Activated CD8-positive, alpha-beta T cell treated with anti-CD3 and anti-CD28 coated beads for 36 hours (primary cell): ENCODE results near the gene TXK. TPM values are rescaled to one million over a fixed set of nuclear protein-coding genes. Genes with fewer than 3 reads are reported as not detected.
A peak's percentile ranks its signal among the peaks of the same experiment; 100 is the strongest.

Experiments used
- ATAC-seq: fragments of 200-7000 bp; cut with Tn5 transposase; one replicate; pipeline ENCODE4 v1.10.0; 2021; ENCODE audit warnings: mild to moderate bottlenecking, moderate library complexity
- CTCF ChIA-PET: fragments of 350-600 bp; sonication (Branson Sonifier 250); formaldehyde crosslinking; loops from one replicate; lab custom pipeline; 2021; ENCODE audit warnings: antibody characterized with exemption; lab: Charles Lee
- POLR2A ChIA-PET: fragments of 350-600 bp; sonication (Branson Sonifier 250); formaldehyde crosslinking; loops from one replicate; lab custom pipeline; 2021; ENCODE audit warnings: antibody characterized with exemption; lab: Charles Lee
- DNase-seq: peaks from one replicate; pipeline ENCODE4 v3.0.0-alpha.2; 2020
- H3K27ac Mint-ChIP-seq: one replicate; pipeline ENCODE4 v1.8.0; 2021; ENCODE audit warnings: mild to moderate bottlenecking, mixed read lengths
- H3K27me3 Mint-ChIP-seq: one replicate; pipeline ENCODE4 v1.8.0; 2021; ENCODE audit warnings: mixed read lengths
- H3K36me3 Mint-ChIP-seq: one replicate; pipeline ENCODE4 v1.8.0; 2021; ENCODE audit warnings: low read depth, mixed read lengths
- H3K4me1 Mint-ChIP-seq: one replicate; pipeline ENCODE4 v1.8.0; 2021; ENCODE audit warnings: low read depth, mixed read lengths
- H3K4me3 Mint-ChIP-seq: one replicate; pipeline ENCODE4 v1.8.0; 2021; ENCODE audit warnings: mild to moderate bottlenecking, moderate library complexity, mixed read lengths
- H3K9me3 Mint-ChIP-seq: one replicate; pipeline ENCODE4 v1.8.0; 2021; ENCODE audit warnings: mixed read lengths
- CTCF ChIP-seq: fragments of 200-600 bp; IDR thresholded peaks from one replicate; pipeline ENCODE4 v1.8.0; 2022; ENCODE audit warnings: antibody characterized with exemption, mild to moderate bottlenecking
- intact Hi-C: fragments of 100-400 bp; cut with micrococcal nuclease; formaldehyde crosslinking; loops from one replicate; pipeline ENCODE4 v1.10.0; 2022
- total RNA-seq, 2 experiments: library from RNA; stranded (reverse); gene quantifications; one replicate each; pipeline ENCODE4 v1.2.3, GENCODE V29; 2021

TXK gene
- total RNA-seq, 2 experiments from 2014 or later = 20.6 to 23.5 TPM

- H3K27me3 Mint-ChIP-seq = no peaks in the 10 kb centered on the region
- H3K27ac Mint-ChIP-seq = no peak overlapping the region
- H3K36me3 Mint-ChIP-seq = peaks cover 19% of the 10 kb centered on the region
- ATAC-seq = no peak
- no peak for TF ChIP-seq CTCF
- H3K4me1 Mint-ChIP-seq = peaks cover 62% of the 10 kb centered on the region
- no peak for DNase-seq
- ChIA-PET POLR2A (no interaction called here), CTCF (interaction anchor here (5.1 kb wide), 1 partner anchor 12 kb away, joined by 39 read pairs; no protein-coding TSS in a partner anchor)
- H3K4me3 Mint-ChIP-seq = no peak overlapping the region
- intact Hi-C loops = no loop called here
- no peaks in the 10 kb centered on the region for H3K9me3 Mint-ChIP-seq
These were observed 13.9 kb downstream of the TXK start for GRCh38 chr4:48120132-48120531.

GRCh38 chr4:48119646-48120045 lies 14.4 kb downstream of the TXK start:
- Mint-ChIP-seq H3K9me3 (no peaks in the 10 kb centered on the region), H3K27me3 (no peaks in the 10 kb centered on the region), H3K36me3 (peaks cover 20% of the 10 kb centered on the region), H3K4me1 (peaks cover 58% of the 10 kb centered on the region), H3K4me3 (no peak overlapping the region), H3K27ac (peak overlapping the region; percentile 59)
- DNase-seq (no peak), ATAC-seq (no peak)
- ChIA-PET POLR2A (no interaction called here), CTCF (interaction anchor here (5.1 kb wide), 1 partner anchor 11 kb away, joined by 39 read pairs; no protein-coding TSS in a partner anchor)
- intact Hi-C loops = no loop called here
- TF ChIP-seq CTCF = no peak

- ChIA-PET POLR2A (interaction anchor here (1.0 to 1.6 kb wide), 4 partner anchors 9 to 24 kb away, joined by 3 to 4 read pairs (median 4); no protein-coding TSS in a partner anchor), CTCF (interaction anchor here (0.8 to 5.1 kb wide), 7 partner anchors 10 to 191 kb away, joined by 3 to 39 read pairs (median 3); no protein-coding TSS in a partner anchor)
- H3K27ac Mint-ChIP-seq = peak overlapping the region; percentile 47
- no peaks in the 10 kb centered on the region for H3K27me3 Mint-ChIP-seq
- DNase-seq (no peak), ATAC-seq (peak; percentile 23)
- H3K4me3 Mint-ChIP-seq = no peak overlapping the region
- intact Hi-C loops = no loop called here
- H3K36me3 Mint-ChIP-seq = peaks cover 31% of the 10 kb centered on the region
- H3K4me1 Mint-ChIP-seq = peaks cover 58% of the 10 kb centered on the region
- no peak for TF ChIP-seq CTCF
- no peaks in the 10 kb centered on the region for H3K9me3 Mint-ChIP-seq
These were observed 16.0 kb downstream of the TXK start for GRCh38 chr4:48118081-48118480.

- intact Hi-C loops = no loop called here
- ChIA-PET POLR2A (no interaction called here), CTCF (interaction anchor here (1.5 to 5.1 kb wide), 2 partner anchors 8 to 12 kb away, joined by 4 to 39 read pairs; no protein-coding TSS in a partner anchor)
- TF ChIP-seq CTCF = no peak
- H3K27ac Mint-ChIP-seq = peak overlapping the region; percentile 53
- no peaks in the 10 kb centered on the region for H3K9me3 Mint-ChIP-seq
- H3K4me3 Mint-ChIP-seq = no peak overlapping the region
- H3K4me1 Mint-ChIP-seq = peaks cover 69% of the 10 kb centered on the region
- H3K36me3 Mint-ChIP-seq = peaks cover 42% of the 10 kb centered on the region
- no peak for DNase-seq
- H3K27me3 Mint-ChIP-seq = no peaks in the 10 kb centered on the region
- ATAC-seq = peak; percentile 34
These were observed 17.5 kb downstream of the TXK start for GRCh38 chr4:48116582-48116981.

- Mint-ChIP-seq H3K4me1 (peaks cover 78% of the 10 kb centered on the region), H3K27ac (peak overlapping the region; percentile 81), H3K36me3 (peaks cover 41% of the 10 kb centered on the region), H3K4me3 (peak overlapping the region; percentile 65), H3K27me3 (no peaks in the 10 kb centered on the region), H3K9me3 (no peaks in the 10 kb centered on the region)
- intact Hi-C loops = no loop called here
- CTCF ChIA-PET = interaction anchor here (0.8 kb wide), 1 partner anchor 82 kb away, joined by 3 read pairs; no protein-coding TSS in a partner anchor
- ATAC-seq (no peak), DNase-seq (no peak)
- no peak for TF ChIP-seq CTCF
- POLR2A ChIA-PET = interaction anchor here (0.8 to 2.8 kb wide), 4 partner anchors 10 to 181 kb away, joined by 5 to 23 read pairs (median 6); partner anchors contain the start of gene TXK
These were observed 19.6 kb downstream of the TXK start for GRCh38 chr4:48114412-48114811.
